HepG2 (cell line): Measurements from ENCODE around the gene EDEM3. TPM values are rescaled to one million over a fixed set of nuclear protein-coding genes. Genes with fewer than 3 reads are reported as not detected.

Source experiments
- ATAC-seq: fragments of 200-7000 bp; cut with Tn5 transposase; 3 replicates; pipeline ENCODE4 v1.9.1; 2020; ENCODE audit warnings: mild to moderate bottlenecking, moderate library complexity
- BruUV-seq: library from RNA; stranded (reverse); fragments of 400-500 nt; replicated peaks from 2 replicates; lab custom pipeline; 2021; lab: Mats Ljungman, UMichigan
- CTCF ChIA-PET: fragments of 300-600 bp; formaldehyde crosslinking; extraction: SDS; loops from one replicate; lab custom pipeline; 2021; ENCODE audit warnings: low total read pairs, inconsistent platforms, low intra/inter-chr PET ratio; lab: Yijun Ruan, JAX
- POLR2A ChIA-PET: fragments of 350-600 bp; sonication (Branson Sonifier 250); formaldehyde crosslinking; loops from one replicate; lab custom pipeline; 2020; ENCODE audit warnings: antibody characterized with exemption, inconsistent platforms; lab: Yijun Ruan, JAX
- DNase-seq: peaks from one replicate; pipeline ENCODE4 v3.0.0-alpha.2; 2015; ENCODE audit warnings: low spot score
- FAIRE-seq: peaks from 3 replicates; lab custom pipeline; 2011; peaks lifted over from hg19 to GRCh38; lab: Jason Lieb, UNC
- H2AFZ ChIP-seq: one replicate; pipeline ENCODE4 v1.6.1; 2011; ENCODE audit warnings: low read length, inconsistent platforms
- H3K27ac ChIP-seq: fragments of 300-600 bp; 3 replicates; pipeline ENCODE4 v1.8.0; 2011; ENCODE audit warnings: mixed run types, mild to moderate bottlenecking, mixed read lengths, low read length, inconsistent platforms; ENCODE audit not compliant: insufficient read depth; ENCODE audit errors: extremely low read length
- H3K27me3 ChIP-seq, 2 experiments: fragments of 200-600 bp in 1 of 2; 2 replicates in 1 of 2; 3 replicates in 1 of 2; pipeline versions ENCODE4 v1.6.0 to v1.8.0; 2011; ENCODE audit warnings: low read length in 2 of 2, mild to moderate bottlenecking in 2 of 2, moderate library complexity in 2 of 2, inconsistent platforms in 1 of 2; ENCODE audit not compliant: insufficient read depth in 2 of 2, control insufficient read depth in 1 of 2
- H3K36me3 ChIP-seq, 2 experiments: fragments of 200-600 bp in 1 of 2; replicated peaks in 1 of 2; 2 replicates in 1 of 2; 3 replicates in 1 of 2; pipeline versions ENCODE4 v1.5.1 to v1.8.0; 2011; ENCODE audit warnings: low read length in 2 of 2, inconsistent platforms in 1 of 2; ENCODE audit not compliant: insufficient read depth in 2 of 2, control insufficient read depth in 1 of 2
- H3K4me1 ChIP-seq: 2 replicates; pipeline ENCODE4 v1.5.1; 2012; ENCODE audit warnings: low read length, inconsistent platforms; ENCODE audit not compliant: insufficient read depth
- H3K4me2 ChIP-seq: 2 replicates; pipeline ENCODE4 v1.6.0; 2011; ENCODE audit warnings: low read depth, low read length, inconsistent platforms
- H3K4me3 ChIP-seq, 3 experiments: fragments of 200-600 bp in 1 of 3; sonication (generic), shearing (Covaris generic) in 1 of 3; replicated peaks in 1 of 3; 2 replicates each; pipeline ENCODE4 v1.5.1; 2011 to 2016; ENCODE audit warnings: low read length in 3 of 3, inconsistent platforms in 2 of 3, low read depth in 2 of 3, mild to moderate bottlenecking in 2 of 3, control low read depth in 1 of 3, mixed read lengths in 1 of 3; ENCODE audit not compliant: insufficient read depth in 1 of 3
- H3K79me2 ChIP-seq: one replicate; pipeline ENCODE4 v1.6.1; 2011; ENCODE audit warnings: low read length, inconsistent platforms; ENCODE audit not compliant: insufficient read depth
- H3K9ac ChIP-seq: 2 replicates; pipeline ENCODE4 v1.6.0; 2011; ENCODE audit warnings: mild to moderate bottlenecking, low read depth, low read length, inconsistent platforms; ENCODE audit not compliant: insufficient read depth
- H3K9me3 ChIP-seq: 2 replicates; pipeline ENCODE4 v1.5.1; 2012; ENCODE audit warnings: mild to moderate bottlenecking, low read length
- H4K20me1 ChIP-seq: 2 replicates; pipeline ENCODE4 v1.6.0; 2011; ENCODE audit warnings: inconsistent platforms, mild to moderate bottlenecking, low read length, moderate library complexity; ENCODE audit not compliant: insufficient read depth
- CHD2 ChIP-seq: IDR thresholded peaks from 2 replicates; pipeline ENCODE4 v1.6.1; 2011; ENCODE audit warnings: low read depth, low read length, improper control_type of control experiment
- GTF2F1 ChIP-seq: fragments of 150-350 bp; IDR thresholded peaks from 2 replicates; pipeline ENCODE4 v1.6.1; 2014; ENCODE audit warnings: low read length
- NCOA1 ChIP-seq: sonication (generic); formaldehyde crosslinking; IDR thresholded peaks from 2 replicates; pipeline ENCODE4 v1.9.0; 2021; ENCODE audit warnings: missing genetic modification reagents
- NRL ChIP-seq: sonication (generic); formaldehyde crosslinking; IDR thresholded peaks from 2 replicates; pipeline ENCODE4 v1.5.0; 2020; ENCODE audit warnings: missing genetic modification reagents, mild to moderate bottlenecking, moderate library complexity, borderline replicate concordance
- RFXAP ChIP-seq: sonication (generic); formaldehyde crosslinking; IDR thresholded peaks from 2 replicates; pipeline ENCODE4 v1.4.0; 2020; ENCODE audit warnings: missing genetic modification reagents, borderline replicate concordance
- SP4 ChIP-seq: sonication (generic); formaldehyde crosslinking; IDR thresholded peaks from 2 replicates; pipeline ENCODE4 v1.8.1; 2023; ENCODE audit warnings: mild to moderate bottlenecking, missing genetic modification reagents
- ZNF180 ChIP-seq: sonication (generic); formaldehyde crosslinking; IDR thresholded peaks from 2 replicates; pipeline ENCODE4 v1.4.0; 2020; ENCODE audit warnings: low read depth, missing genetic modification reagents, borderline replicate concordance
- ZNF326 ChIP-seq: sonication (generic); formaldehyde crosslinking; IDR thresholded peaks from 2 replicates; pipeline ENCODE4 v1.4.0; 2020; ENCODE audit warnings: missing genetic modification reagents, borderline replicate concordance
- ZNF547 ChIP-seq: sonication (generic); formaldehyde crosslinking; IDR thresholded peaks from 2 replicates; pipeline ENCODE4 v1.5.1; 2020; ENCODE audit warnings: mild to moderate bottlenecking, missing genetic modification reagents
- ZNF558 ChIP-seq: sonication (generic); formaldehyde crosslinking; IDR thresholded peaks from 2 replicates; pipeline ENCODE4 v1.9.0; 2022; ENCODE audit warnings: mild to moderate bottlenecking, missing genetic modification reagents, borderline replicate concordance
- ZNF770 ChIP-seq: sonication (generic); formaldehyde crosslinking; IDR thresholded peaks from 2 replicates; pipeline ENCODE4 v1.5.0; 2020; ENCODE audit warnings: mild to moderate bottlenecking, missing genetic modification reagents
- ZSCAN5A ChIP-seq: sonication (generic); formaldehyde crosslinking; IDR thresholded peaks from 2 replicates; pipeline ENCODE4 v1.8.0; 2022; ENCODE audit warnings: mild to moderate bottlenecking, missing genetic modification reagents, borderline replicate concordance
- WGBS: methylation state at CpG from one replicate; pipeline ENCODE4 v1.1.6; 2017; ENCODE audit warnings: low lambda C conversion rate; 5-methylcytosine and 5-hydroxymethylcytosine counted together
- in situ Hi-C: cut with HindIII; loops from 2 replicates; pipeline ENCODE4 v1.10.0; 2017; ENCODE audit warnings: low pct_unique_long_range_greater_than_20kb; ENCODE audit not compliant: extremely low pct_ligation_motif_present
- intact Hi-C: fragments of 100-400 bp; cut with micrococcal nuclease; formaldehyde crosslinking; loops from one replicate; pipeline ENCODE4 v1.10.0; 2022; ENCODE audit not compliant: unreplicated experiment
- polyA plus RNA-seq, 8 experiments: library from polyadenylated mRNA; depleted of rRNA in 3 of 8; stranded (reverse) in 7 of 8; unstranded in 1 of 8; fragments of >200 nt; fragmentation: Illumina TruSeq in 4 of 8; extraction: Trizol in 4 of 8; gene quantifications; 2 replicates each; pipeline versions ENCODE4 v1.2.1 to v1.2.3, GENCODE V29; 2011 to 2016; ENCODE audit warnings: low read depth in 4 of 8, missing spikeins in 1 of 8, mixed read lengths in 1 of 8; ENCODE audit not compliant: insufficient read depth in 1 of 8
- total RNA-seq, 5 experiments: library from RNA; depleted of rRNA; stranded (reverse); fragments of >200 nt; fragmentation: Illumina TruSeq; extraction: Trizol; gene quantifications; 2 replicates each; pipeline ENCODE4 v1.2.3, GENCODE V29; 2016; ENCODE audit warnings: low read depth in 1 of 5
- TF ChIP-seq, protein P1 (sequence below): sonication (generic); formaldehyde crosslinking; IDR thresholded peaks from 2 replicates; pipeline ENCODE4 v1.4.0; 2020; ENCODE audit warnings: missing genetic modification reagents, borderline replicate concordance

EDEM3 gene
- total and polyA plus RNA-seq, 2 of the 13 experiments (the other 11 are each of a cell fraction or from before 2014, with no cell fraction given) = 13.1 to 18.2 TPM

DNA sequence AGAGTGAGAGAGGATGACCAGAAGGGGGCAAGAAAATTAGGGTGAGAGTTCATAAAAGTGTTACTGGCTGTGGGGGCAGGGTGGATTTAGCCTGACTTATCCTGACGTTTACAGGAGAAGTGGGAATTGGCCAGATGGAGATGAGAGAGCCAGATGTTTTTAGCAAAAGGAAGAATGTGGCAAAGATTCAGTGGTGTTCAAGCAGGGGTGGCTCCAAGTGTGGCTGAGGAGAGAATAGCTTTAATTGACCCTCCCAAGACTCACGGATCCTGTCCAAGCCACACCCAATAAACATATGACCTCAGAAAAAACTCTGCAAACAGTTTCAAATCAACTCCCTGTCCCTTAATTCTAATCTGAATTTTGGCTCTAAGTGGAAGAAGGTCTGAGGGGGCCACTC is 35.2 kb upstream of the EDEM3 start:
- H3K4me1 ChIP-seq = peaks cover 27% of the 10 kb centered on the region
- no peak for FAIRE-seq
- no peak overlapping the region for H3K4me3 ChIP-seq
- in situ Hi-C loops (no loop called here), intact Hi-C loops (no loop called here)
- H4K20me1 ChIP-seq = no peaks in the 10 kb centered on the region
- no peaks in the 10 kb centered on the region for H3K9me3 ChIP-seq
- H3K9ac ChIP-seq = no peak overlapping the region
- H3K36me3 ChIP-seq = no peaks in the 10 kb centered on the region
- H3K27me3 ChIP-seq = no peaks in the 10 kb centered on the region
- H3K79me2 ChIP-seq = no peaks in the 10 kb centered on the region
- WGBS = 17% methylated on average over 2 of the region's 2 CpGs
- TF ChIP-seq CHD2 (no peak), ZNF547 (CRISPR knock-in tag) (no peak), ZNF558 (CRISPR knock-in tag) (no peak), NCOA1 (CRISPR knock-in tag) (no peak), GTF2F1 (no peak), ZNF180 (CRISPR knock-in tag) (no peak), SP4 (CRISPR knock-in tag) (no peak), ZNF770 (CRISPR knock-in tag) (no peak), RFXAP (no peak), ZNF326 (no peak), NRL (no peak), ZSCAN5A (no peak)
- TF ChIP-seq, protein P1, sequence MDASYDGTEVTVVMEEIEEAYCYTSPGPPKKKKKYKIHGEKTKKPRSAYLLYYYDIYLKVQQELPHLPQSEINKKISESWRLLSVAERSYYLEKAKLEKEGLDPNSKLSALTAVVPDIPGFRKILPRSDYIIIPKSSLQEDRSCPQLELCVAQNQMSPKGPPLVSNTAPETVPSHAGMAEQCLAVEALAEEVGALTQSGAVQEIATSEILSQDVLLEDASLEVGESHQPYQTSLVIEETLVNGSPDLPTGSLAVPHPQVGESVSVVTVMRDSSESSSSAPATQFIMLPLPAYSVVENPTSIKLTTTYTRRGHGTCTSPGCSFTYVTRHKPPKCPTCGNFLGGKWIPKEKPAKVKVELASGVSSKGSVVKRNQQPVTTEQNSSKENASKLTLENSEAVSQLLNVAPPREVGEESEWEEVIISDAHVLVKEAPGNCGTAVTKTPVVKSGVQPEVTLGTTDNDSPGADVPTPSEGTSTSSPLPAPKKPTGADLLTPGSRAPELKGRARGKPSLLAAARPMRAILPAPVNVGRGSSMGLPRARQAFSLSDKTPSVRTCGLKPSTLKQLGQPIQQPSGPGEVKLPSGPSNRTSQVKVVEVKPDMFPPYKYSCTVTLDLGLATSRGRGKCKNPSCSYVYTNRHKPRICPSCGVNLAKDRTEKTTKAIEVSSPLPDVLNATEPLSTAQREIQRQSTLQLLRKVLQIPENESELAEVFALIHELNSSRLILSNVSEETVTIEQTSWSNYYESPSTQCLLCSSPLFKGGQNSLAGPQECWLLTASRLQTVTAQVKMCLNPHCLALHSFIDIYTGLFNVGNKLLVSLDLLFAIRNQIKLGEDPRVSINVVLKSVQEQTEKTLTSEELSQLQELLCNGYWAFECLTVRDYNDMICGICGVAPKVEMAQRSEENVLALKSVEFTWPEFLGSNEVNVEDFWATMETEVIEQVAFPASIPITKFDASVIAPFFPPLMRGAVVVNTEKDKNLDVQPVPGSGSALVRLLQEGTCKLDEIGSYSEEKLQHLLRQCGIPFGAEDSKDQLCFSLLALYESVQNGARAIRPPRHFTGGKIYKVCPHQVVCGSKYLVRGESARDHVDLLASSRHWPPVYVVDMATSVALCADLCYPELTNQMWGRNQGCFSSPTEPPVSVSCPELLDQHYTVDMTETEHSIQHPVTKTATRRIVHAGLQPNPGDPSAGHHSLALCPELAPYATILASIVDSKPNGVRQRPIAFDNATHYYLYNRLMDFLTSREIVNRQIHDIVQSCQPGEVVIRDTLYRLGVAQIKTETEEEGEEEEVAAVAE = no peak
- ATAC-seq = no peak
- ChIA-PET POLR2A (no interaction called here), CTCF (no interaction called here)
- no TSS peak for BruUV-seq
- no peak overlapping the region for H3K4me2 ChIP-seq
- DNase-seq = no peak
- H2AFZ ChIP-seq = no peak overlapping the region
- no peak overlapping the region for H3K27ac ChIP-seq
